NCI-H345 (cell line): ENCODE data around the gene C11orf54.
"Not testable (repeated sequence)": the region's sequence is repeated elsewhere in the genome, so short reads cannot be mapped to it uniquely, and the experiment has no call there.

Source experiments
- DNase-seq: peaks from one replicate; lab custom pipeline; 2025; lab: John Stamatoyannopoulos, UW

C11orf54 gene

DNA sequence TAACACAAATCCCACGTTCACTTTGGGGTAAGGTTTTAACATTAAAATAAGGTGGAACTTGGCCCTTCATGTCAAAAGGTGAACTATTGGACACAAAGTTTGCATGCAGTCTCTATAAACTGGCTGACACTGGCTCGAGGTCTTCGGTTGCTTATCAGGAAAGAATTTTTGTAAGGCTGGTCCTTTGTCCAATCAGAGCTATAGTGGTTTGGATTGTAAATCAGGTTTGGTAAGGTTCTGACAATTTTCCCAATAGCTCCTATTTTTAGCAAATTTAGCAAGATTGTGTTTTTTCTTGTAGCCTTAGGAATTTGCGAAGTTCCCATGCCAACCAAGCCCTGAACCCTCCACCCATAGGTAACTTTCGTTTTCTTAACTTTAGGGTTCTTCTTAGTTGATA is 25.0 kb downstream of the C11orf54 start:
- no peak for DNase-seq

DNA sequence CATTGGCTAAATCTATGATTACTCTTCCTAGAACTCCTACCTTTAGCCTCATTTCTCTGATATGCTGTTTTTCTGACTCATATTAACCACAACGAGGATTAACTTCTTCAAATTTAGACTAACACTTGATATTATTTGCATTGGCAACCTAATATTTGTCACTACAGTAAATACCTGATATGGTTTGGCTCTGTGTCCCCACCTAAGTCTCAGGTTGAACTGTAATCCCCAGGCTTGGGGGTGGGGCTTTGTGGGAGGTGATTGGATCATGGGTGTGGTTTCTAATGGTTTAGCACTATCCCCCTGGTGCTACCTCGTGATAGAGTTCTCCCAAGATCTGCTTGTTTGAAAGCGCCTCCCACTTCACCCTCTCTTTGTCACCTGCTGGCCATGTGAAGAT is 25.5 kb downstream of the C11orf54 start:
- no peak for DNase-seq

DNA sequence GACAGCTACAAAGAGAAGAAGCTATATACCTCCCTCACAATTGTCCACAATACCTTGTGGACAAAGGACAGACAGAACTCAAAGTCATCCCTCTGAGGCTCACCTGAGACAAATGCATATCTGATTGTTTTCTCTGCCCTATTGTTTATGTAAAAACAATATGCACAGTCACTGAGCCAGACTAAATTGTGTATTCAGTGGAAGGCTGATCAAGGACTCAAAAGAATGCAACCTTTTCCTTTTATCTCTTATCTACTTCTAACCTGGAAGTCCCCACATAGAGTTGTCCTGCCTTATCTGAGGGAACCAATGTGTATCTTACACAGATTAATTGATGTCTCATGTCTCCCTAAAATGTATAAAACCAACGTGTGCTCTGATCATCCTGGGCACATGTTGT is 28.7 kb downstream of the C11orf54 start:
- no peak for DNase-seq

DNA sequence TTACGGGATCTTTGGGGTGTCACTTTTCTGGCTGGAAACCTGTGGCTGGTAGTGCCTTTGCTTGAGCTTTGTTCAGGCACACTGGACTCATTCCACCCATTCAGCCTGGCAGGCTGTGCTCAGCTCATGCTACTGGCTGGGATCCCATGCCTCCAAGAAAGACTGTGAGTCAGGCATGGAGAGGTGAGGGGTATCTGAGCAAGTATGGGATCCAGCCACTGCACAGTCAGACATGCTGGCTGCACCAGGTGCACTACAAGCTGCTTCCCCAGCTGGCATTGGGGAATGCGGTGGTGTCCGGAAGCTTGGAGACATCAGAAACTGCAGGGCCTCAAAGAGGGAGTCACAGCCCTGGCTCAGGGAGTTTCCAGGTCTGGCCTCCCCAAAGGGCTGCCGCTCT is 30.7 kb downstream of the C11orf54 start:
- no peak for DNase-seq

DNA sequence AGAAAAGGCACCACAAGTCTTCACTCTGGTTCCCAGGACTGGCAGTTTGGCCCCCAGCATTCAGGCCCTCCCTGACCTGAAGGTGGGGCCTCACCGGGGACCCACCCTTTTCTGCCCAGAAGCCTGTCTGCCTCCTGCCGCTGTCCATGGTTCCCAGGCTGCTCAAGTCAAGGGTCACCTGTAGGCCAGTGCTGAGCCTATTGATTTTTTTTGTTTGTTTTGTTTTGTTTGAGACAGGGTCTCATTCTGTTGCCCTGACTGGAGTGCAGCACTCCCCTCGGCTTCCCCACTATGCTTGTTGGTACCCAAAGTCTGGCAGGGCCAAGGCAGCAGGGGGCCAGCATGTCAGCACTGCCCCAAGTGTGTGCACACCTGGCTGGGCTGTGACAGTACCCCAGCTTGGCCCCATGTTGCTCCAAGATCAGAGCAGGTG is 31.6 kb downstream of the C11orf54 start:
- DNase-seq, result no peak

DNA sequence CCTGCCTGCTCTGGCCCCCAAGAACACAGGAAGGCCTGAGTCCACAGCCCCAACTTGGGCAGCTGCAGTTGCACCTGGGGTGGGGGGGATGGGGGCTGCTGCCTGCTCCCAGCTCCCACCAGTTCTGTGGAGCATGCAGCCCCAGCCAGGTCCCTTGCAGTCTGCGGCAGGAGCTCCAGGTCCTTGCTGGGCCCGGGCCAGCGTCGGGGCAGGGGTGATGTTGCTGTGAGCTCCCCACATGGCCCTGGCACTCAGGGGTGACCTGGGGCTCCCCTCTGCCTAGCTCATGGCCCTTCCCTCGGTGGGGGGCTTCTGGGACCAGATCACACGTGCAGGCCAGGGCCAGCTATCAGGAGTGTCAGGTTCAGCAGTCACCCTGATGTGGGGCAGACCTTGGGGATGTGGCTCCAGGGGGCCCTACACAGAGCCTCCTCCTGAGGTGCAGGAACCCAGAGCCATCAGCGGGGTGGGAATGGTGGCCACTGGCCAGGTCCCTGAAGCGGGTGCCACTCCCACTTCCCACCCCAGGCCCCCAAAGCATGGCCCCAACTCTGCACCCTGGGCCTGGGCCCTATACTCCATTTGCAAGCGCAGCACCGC is 32.2 kb downstream of the C11orf54 start:
- no peak for DNase-seq

DNA sequence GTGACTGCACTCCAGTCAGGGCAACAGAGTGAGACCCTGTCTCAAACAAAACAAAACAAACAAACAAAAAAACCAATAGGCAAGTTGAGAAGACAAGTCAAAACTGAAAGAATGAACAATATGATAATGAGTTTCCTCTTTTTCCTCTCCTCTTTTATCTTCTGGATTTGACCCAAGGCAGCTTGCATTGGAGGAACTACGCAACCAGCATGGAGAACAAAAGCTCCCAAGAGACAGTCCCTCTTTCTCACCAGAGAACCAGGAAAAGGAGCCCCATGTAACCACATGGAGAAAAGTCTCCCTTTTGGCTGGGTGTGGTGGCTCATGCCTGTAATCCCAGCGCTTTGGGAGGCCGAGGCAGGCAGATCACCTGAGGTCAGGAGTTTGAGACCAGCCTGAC is 33.1 kb downstream of the C11orf54 start:
- DNase-seq, result not testable (repeated sequence)

DNA sequence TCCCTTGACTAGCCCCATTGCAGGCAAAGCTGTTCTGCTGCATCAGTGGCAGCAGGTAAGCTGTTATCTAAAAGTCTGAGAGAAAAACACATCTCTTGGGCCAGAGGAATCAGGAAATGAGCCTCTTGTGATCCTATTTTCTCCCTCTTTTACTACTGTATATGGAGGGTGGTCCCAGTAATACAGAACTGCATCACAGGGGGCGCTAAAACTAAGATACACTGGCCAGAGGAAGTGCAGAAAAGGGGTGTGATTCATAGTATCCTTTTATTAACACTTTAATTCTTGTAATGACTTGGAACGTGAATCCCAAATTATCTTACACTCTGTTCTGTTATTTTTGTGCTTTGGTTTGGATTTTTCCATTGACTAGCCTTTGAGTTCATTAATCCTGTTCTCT is 33.8 kb downstream of the C11orf54 start:
- DNase-seq, result no peak

DNA sequence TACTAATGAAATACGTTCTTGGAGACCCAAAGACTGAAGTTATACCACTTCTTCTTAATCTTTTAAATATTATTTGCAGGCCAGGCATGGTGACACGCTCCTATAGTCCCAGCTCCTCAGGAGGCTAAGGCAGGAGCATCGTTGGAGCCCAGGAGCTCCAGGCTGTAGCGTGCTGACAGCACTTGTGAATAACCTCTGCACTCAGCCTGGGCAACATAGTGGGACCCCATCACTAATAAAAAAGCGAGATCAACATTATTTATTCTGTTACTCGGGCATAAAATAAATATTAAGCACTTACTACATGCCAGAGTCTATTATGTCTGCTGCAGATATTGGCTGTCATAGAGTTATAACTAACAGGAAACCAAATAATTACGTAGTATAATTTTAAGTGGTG is 41.9 kb downstream of the C11orf54 start:
- DNase-seq, result no peak

DNA sequence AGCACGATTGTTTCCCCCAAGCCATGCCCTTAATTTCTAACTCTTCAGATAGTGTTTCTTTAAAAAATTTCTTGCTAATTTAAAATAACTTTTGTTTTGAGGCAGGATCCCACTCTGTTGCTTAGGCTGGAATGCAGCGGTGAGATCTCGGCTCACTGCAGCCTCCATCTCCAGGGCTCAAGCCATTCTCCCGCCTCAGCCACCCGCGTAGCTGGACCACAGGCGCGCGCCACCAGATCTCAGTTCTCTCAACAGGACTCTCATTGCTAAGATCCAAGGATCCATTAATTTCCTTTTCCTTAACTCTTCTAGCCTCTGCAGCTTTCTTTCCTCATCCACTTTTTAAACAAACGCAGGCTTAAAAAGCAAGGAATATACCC is 42.3 kb downstream of the C11orf54 start:
- DNase-seq, result no peak

DNA sequence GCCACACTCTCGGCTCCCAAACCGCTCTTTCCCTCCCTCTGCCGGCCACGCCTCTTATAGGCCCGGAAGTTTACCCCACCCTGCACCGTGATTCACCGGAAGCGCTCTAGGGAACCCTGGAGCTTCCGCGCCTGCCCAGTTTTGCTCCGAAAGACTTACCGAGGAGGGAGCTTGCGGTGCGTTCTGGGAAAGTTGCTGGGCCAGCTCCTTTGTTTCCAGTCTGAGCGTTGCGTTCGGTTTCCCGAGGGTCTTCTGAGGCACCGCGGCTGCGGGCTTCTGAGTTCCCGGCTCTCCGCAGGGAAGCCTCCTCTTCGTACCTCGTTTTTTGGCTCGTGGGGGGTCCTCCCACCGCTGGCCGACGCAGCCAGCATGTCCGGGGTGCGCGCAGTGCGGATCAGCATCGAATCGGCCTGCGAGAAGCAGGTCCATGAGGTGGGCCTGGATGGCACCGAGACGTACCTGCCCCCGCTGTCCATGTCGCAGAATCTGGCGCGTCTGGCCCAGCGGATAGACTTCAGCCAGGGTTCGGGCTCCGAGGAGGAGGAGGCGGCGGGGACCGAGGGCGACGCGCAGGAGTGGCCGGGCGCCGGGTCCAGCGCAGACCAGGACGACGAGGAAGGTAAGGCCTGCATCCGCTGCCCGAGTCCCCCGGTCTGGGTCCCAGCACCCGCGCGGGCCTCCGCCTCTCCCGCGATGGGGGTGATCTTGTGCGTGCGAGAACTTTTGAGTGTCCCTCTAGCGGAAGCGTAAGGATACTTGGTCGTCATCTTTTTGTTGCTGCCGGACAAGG is 42.9 kb downstream of the C11orf54 start, which contains the start of gene MED17:
MED17 (plus strand) TSS at position 138 of the 790 bp plus-strand sequence; CDS start at position 370, 232 bp downstream.
- DNase-seq, result peak; percentile 97

DNA sequence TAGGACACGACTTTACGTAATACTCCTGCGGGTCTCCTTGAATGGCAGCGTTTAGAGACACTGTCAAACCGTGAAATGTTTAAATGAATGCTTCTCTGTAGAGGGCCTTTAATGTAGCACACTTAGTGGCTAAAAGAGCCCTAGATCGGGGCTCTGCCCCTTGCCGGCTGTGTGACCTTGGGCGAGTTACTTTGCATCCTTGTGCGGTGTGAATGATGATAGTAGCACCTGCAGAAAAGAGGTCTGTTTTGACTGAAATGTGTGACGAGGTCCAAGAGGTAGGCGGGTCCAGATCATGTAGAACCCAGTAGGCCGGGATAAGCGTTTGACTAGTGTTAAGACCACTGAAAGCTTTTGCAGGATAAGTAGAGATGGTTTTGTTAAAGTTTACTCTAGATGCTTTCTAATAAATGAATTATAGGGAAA is 43.5 kb downstream of the C11orf54 start:
- DNase-seq, result peak; percentile 22

DNA sequence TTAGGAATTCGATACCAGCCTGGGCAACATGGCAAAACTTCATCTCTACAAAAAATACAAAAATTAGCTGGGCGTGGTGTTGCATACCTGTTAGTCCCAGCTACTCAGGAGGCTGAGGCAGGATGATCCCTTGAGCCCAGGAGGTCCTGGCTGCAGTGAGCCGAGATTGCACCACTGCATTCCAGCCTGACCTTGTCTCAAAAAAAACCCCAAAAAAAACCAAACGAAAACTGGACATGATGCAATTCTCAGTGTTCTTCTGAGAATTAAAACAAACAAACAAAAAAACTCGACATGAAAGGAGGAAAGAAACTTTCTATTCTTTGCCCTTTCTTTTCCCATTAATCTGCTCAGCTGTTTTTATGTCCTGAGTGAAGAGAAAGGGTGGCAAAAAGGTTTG is 50.0 kb downstream of the C11orf54 start:
- DNase-seq, result no peak

DNA sequence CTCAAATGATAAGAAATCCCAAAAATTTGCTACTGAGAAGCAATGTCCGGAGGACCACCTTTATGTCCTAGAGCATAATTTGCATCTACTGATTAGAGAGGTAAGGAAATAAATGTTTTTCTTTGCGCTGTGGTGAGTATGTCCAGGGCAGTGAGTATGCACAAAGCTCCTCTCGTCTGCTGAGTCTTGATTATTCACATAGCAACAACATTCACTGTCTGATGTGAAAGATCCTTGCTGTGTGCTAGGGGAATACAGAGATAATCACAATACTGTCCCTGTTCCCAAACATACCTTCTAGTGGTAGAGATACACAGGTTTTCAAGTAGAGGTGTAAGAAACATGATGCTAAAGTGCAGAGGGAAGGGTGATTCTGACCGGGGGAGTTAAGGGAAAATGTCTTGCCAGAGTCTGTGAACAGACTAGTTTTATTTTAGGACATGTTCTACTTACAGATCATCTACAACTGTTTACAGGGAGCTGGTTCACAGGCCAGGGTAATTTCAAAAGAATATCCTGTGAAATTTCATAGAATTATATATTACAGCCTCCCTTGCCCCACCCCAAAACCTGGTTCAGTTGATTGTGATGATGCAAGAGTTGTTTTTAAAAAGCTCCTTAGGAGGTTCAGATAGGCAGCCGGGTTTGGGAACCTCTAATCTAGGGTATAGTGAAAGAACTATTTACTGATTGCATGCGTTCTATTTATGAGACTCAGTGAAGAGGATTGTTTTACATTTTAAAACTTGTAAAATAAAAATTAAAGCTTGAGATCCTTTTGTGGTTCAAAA is 55.2 kb downstream of the C11orf54 start:
- DNase-seq, result no peak

DNA sequence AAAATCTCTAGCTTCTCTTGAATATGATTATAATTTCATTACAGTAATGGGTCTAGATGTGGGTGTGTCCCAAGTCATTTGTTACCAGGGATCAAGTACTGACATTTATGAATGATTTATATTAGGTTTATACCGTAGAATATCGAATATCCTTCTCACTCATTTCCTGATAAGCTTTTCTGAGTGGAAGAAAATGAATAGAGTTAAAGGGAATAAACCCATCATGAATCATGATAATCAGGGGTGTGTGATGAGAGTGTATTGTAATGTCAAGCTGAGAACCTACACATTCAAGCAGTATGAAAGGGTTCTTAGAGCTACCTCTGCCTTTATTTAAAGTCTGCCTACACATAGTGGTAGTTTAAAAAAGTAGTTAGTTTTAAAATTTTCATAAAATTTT is 59.9 kb downstream of the C11orf54 start:
- DNase-seq, result no peak

DNA sequence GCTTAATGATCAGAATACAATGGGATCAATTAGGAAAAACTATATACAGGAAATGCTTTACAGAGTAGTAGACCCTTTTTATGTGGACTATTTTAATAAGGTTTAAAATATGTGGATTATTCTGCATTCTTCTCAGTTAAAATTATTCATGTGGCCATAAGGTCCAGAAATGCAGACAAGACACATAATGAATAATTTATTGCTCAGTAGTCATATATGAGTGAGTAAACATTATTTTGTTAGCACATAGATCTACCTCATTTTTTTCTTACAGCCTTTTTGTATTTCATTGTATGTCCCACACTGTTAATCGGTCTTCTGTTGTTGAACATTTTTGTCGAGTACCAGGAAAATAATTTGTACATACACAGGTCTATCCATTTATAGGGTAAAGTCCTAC is 63.4 kb downstream of the C11orf54 start:
- DNase-seq, result no peak

DNA sequence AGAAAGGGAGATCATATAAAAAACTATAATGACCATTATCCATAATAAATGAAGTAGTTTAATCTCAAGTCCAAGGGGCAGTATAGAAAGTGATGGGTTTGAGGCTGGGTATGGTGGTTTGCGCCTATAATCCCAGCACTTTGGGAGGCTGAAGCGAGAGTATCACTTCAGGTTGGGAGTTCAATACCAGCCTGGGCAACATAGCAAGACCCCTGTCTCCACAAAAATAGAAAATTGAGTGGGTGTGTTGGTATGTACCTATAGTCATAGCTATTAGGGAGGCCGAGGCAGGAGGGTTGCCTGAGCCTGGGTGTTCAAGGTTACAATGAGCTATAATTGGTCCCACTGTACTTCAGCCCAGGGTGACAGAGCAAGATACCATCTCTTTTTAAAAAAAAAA is 66.5 kb downstream of the C11orf54 start:
- DNase-seq, result no peak

DNA sequence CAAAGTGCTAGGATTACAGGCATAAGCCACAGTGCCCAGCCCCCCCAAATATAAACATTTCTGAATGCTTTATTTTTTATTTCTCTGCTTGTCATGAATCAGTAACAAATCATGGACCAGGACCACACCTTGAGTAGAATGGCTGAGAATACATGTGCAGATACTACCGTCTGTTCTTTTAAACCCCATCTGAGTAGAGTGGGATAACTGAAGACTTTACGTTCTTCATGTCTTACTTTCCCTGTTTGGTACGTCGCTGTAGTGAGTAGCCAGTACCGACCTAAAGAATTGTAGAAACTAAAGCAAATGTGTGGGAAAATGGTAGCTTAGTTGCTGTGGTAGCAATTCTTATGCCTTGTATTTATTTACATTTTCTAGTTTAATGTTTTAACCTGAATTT is 72.5 kb downstream of the C11orf54 start:
- no peak for DNase-seq
